ENCODE results near the gene GMDS.
"Not testable (repeated sequence)": the region's sequence is repeated elsewhere in the genome, so short reads cannot be mapped to it uniquely, and the experiment has no call there.

The GMDS gene

DNA sequence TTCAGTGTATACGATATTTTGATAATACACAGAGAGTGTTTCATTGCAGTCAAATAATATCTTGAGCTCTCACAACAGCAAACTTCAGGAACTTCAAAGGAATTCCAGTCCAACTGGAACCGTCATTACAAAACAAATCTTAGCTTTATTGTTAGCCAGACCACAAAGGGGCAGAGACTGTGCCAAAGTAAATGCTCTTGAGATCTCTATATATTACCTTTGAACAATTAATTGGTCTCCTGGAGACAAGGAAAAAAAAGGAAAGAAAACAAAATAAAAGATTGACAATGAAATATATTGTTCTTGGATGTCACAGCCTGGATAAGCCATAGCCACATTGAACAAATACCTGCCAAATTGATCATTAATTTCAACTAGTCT is 565.7 kb downstream of the GMDS start:
- no peak for DNase-seq (ENCODE audit: low read depth)

DNA sequence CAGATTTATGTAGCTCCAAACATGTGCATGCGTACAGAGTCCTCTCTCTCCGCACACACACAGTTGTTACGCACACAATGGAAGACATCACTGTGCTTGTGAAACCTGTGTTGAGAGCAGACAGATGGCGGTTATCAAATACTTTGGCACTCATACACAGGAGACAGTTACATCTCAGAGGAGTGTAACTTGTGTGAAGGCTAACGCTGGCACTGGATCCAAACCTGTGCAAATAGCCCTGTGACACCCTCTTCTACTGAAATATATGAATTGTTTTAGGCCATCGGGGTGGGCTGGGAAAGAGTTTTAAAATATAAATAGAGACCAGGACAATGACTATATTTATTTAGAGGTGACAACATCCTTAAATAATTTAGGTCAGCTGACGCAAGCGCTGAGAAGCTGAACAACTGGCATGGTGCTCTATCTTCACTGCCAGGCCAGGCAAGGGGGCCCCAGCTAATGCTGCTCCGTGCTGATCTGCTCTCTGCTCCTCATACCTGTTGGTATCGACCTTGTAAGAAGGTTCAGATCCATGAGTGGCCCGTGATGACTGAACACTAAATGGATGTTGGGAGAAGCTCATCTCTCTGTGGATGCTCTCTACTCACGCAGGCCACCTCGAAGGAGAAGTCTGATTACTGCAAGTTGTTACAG is 566.2 kb downstream of the GMDS start:
- no peak for DNase-seq (ENCODE audit: low read depth)

DNA sequence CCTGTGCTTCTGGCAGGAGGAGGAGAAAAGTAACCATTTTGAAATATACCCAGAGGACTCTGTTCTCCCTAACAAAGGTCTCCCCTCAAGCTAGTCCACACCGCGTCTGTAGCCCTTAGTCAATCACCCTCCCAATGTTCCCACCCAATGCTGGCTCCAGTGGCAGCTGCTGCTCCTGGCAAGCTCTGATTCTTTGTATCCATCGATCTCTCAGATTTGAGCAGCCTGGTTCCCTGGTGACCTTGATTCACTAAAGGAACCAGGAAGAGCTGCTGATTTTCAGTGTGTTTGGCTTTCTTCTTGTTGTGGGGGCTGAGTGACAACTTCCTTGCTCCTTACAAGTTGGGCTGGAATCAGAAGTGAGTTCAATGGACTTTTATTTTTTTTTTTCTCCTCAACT is 567.2 kb downstream of the GMDS start:
- no peak for DNase-seq (ENCODE audit: low read depth)

DNA sequence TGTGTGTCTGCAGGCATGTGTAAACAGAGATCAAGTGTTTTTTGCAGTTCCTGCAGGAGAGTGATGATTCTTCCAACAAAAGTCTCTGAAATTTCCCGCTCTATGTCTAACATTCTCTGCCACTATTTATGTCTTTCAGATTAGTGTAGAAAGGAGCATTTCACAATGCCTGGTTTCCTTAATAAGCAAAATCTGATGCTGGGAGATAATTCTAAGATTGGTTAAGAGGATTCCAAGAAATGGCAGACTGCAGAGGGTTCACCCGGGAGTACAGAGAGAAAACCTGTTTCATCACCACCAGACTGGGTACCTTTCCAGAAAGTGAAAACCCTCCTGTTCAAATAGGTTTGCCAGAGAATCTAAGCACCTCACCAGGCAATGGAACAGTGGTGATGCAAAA is 573.0 kb downstream of the GMDS start:
- no peak for DNase-seq (ENCODE audit: low read depth)

DNA sequence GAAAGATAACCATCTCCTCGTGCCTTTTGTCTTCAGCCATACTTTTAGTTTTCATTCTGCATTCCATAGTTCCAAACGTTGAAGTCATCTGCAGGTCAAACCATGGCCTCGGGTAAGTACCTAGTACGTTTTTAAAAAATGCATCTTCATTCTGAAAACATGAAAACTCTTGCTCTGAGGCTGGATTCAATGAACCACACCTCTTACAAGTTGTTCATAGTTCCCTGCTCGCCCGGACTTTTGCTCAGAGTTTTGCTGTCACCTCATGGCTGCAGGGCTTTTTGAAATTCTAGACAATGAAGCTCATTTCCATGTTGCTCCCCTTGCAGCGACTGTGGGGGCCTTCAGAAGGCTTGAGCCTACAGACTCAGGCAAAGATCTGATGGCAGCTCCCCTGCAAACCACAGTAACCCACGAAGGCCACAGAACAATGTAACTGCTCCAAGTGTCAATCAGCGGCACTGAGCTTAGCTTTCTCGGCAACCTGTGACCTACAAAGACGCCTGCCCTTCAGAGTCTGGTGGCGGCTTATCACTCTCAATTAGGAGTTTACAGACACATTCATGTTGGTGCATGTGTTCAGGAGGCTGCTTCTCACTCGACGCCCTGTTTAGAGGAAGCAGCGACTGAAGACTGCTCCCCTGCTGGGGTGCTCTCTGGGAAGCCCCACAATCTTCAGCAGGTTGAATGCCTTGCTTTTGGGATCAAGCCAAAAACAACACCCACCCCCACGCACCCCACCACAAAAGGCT is 574.5 kb downstream of the GMDS start:
- no peak for DNase-seq (ENCODE audit: low read depth)

DNA sequence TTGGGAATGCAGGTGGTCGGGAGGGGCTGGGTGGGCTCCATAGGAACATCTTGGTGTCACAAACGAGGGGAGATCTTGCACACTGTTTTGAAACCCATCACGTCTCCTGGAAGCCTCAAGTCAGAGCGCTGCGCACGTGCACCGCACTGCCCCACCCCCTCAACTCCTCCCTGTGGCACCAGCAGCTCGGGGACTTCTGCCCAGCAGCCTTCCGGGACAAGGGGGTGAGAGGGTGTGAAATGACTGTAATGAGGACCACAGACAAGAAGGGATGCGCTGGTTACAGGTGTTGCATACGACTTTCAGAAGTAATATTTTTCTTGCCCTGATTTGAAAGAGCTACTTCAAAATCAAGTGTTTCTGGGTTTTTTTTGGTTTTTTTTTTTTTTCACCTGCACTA is 575.4 kb downstream of the GMDS start:
- DNase-seq (ENCODE audit: low read depth), result no peak

DNA sequence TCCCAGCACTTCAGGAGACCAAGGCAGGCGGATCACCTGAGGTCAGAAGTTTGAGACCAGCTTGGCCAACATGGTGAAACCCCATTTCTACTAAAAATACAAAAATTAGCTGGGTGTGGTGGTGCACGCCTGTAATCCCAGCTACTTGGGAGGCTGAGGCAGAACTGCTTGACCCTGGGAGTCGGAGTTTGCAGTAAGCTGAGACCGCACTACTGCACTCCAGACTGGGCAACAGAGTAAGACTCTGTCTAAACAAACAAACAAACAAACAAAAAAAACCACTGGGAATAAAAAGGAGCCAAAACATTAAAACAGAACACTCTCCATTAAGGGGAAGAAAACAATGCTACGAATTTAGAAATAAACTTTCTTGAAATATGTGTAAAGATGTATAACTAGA is 576.9 kb downstream of the GMDS start:
- not testable (repeated sequence) for DNase-seq (ENCODE audit: low read depth)

DNA sequence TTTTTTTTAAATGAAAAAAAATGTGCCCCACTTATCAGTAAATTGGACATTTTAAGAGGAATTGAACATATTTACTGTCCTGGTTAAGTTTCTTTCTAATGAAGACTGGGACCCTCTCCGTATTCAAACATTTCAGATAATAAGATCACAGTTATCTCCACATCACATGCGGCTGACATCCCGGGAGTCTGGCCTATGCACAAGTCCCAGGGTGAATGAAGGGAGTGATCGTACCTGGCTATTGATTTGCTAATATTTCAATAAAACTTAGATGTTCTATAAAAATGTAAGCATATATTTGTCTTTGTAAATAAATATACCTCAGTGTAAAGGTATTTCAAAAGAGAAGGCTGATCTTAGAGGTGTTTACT is 577.6 kb downstream of the GMDS start:
- DNase-seq (ENCODE audit: low read depth), result no peak

DNA sequence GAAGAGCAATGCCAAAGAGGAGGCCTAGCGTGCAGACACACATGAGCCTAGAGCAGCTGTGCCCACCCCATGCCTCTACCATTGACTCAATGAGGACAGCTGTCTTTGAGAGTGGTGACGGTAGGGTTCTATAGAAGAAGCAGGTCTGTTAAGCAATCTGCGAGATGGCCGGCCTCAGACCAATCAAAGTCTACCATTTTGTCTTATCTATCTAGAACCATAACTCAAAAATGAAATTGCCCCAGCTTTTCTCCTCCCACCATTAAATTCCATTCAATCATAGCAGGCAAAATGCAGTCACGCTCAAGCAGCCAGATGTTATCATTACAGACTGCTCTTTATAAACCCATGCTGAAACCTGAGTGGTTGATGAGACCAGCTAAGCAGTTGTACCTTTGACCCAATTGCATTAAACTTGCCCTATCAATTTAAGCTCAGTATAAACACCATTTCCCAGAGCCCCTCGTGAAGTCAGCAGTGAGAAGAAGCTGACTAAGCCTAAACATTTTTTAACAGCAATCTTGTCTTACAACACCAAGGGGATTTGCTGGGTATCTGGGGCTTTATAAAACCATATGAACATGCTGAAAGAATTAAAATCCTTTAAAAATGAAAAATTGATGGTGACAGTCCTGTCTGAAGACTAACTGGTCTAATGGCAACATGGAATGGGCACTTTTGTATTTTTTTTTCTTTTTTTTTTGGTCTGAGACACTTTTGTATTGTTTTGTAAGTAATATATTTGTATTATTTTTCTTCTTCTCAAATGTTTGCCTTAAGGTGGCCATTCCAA is 578.2 kb downstream of the GMDS start:
- no peak for DNase-seq (ENCODE audit: low read depth)

DNA sequence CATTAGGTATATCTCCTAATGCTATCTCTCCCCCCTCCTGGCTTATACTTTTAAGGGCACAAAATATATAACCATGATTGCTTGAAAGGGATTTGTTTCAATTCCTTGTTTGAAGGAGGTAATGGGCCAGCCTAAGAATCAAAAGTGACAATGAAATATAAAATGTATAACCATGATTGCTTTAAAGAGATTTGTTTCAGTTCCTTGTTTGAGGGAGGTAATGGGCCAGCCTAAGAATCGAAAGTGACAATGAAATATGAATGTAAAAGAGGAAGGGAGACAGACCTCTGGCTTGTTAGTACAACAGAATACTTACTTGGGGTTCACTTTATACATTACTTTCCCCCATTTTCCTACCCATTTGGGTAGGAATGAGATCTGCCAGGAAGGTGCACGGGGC is 580.2 kb downstream of the GMDS start:
- no peak for DNase-seq (ENCODE audit: low read depth)

DNA sequence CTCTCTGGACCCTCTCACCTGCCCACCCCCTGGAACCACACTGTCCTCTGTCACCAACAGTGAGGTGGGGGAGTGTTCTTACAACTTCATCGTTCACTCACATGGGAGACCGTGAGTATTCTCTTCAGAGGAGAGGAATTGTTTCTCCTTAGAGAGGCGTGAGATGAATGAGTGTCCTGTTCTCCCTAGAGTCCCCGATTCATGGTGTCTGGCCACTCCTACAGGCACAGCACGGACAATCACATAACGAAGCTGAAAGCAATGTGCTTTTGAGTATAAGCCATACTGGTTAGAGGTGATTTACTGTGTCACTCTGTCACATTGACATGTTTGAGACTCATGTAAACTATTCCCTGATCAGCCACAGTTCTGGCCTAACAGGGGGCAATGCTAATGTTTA is 581.1 kb downstream of the GMDS start:
- DNase-seq (ENCODE audit: low read depth), result no peak

DNA sequence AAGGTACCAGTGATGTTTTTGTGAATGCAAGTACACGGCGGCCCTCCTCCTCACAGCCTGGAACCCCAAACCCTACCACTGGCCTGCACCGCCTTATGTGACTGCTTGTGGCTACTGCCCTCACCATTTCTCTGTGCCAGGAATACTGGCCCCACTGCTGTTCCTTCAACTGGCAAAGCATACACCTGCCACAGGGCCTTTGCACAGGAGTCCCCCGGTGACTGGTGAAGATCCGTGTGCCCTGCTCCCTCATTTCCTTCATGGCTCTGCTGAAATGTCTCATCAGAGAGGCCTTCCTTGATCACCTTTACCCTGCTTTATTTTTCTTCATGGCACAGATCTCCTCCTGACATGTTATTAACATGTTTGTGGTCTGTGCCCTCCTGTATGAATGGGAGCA is 581.9 kb downstream of the GMDS start:
- no peak for DNase-seq (ENCODE audit: low read depth)

DNA sequence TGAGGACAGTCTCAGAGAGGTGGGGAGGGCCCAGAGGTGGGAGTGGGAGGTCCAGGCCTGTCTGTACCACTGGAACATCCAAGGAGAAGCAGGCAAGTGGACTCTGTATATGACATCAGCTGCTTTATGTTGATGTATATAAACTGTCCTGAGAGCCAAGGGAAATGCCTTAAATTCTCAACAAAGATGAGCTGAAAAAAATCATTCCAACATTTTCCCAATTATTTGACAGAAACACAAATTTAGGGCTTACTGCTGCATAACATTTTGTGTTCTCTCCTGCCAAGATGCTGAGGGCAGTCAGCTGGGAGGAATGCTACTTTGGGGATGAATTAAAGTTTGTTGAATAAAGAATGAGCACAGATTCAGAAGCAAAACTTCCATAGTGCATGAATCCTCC is 582.9 kb downstream of the GMDS start:
- no peak for DNase-seq (ENCODE audit: low read depth)

DNA sequence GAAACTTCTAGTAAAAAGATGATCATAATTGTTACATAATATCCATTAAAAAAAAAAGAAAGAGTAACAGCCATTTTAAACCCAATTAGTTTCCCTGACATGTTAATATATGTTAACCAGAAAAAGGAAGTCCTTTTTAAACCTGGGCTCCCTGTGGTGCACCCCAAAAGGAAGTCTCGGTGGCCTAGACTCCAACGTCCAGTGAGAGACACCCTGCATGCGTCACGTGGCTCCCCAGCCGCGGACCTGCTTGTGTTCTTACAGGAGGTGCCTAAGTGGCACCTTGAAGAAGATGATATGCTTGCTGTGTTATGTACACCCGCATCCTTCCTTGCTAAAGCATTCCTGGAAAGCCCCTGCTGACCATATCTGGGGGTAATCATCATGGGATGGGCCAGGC is 585.6 kb downstream of the GMDS start:
- no peak for DNase-seq (ENCODE audit: low read depth)

DNA sequence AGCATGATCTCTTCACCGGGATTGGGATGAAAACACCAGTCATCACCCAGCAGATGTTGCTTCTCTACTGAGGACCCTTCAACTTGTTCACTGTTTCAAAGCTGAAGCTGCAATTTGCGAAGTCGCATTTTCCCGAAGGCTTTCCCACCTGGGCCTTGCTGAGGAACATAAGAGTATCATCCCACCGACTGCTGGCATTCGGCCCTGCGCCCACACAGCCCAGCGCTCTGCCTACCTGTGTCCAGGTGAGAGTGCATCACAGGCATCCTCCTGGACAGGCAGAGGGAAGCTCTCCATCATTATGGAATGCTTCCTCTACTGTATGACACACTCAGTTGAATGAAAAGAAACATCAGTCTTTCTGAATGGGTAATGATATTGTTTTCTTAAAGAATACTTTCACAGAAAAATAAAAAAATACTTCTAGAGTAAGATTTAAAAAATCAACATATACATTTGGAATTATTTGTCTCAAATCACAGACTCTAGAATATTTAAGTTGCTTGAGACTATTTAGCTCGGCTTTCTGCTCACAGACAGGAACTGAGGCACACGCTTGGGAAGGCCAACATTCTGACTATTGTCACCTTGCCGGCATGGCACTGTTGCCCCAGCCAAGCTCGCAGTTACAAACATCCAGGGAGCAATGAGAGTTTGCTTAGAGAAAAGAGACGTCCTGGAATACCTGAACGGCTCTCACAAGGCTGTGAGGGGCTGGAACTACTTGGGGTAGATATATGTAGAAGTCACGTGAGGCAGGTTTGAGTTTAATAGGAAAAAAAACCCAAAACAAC is 587.0 kb downstream of the GMDS start:
- no peak for DNase-seq (ENCODE audit: low read depth)

DNA sequence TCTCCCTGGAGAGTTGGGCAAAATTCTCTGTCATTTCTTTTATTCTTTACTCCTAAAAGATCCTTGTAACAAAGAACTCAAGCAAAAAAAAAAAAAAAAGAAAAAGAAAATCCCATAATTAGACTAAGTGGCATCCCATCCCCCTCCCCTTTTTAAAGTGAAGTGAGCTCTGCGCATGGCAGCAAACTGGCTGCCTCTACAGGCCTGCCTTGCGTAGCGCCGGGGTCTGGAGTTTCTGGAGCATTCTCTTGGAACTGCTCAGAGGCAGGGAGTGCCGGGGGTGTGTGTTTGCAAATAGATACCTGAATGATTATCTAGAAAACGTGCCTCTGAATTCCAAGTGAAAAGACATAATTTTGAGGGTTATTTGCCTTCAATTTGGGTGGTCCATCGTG is 587.6 kb downstream of the GMDS start:
- DNase-seq (ENCODE audit: low read depth), result no peak

DNA sequence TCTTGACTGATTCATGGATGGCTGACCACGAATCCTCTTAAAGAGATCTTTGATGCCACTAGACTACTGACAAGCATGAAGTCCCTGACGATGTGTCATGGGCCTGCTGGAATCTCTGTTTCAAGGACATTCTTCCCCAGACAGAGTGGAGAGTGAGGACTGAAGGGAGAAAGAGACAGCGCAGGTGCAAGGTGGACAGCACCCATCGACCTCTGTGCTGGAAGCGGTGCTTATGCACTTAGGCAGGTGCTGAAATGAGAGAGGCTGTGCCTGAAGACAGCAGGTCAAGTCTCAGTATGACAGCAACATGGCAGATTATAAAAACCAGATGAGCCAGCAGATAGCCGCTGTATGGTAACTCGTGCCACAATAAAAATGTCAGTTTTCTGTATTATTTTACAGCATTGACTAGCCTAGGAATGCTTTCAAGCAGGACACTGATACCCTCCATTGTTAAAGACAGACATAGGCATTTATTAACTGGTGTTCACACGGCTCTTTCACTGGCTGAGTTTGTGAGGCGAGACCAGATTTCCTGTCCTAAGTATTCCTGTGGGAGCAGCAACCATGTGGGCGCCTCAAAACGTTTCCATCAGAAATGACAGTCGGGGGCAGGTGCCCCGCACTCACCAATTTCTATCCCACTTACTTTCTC is 588.2 kb downstream of the GMDS start:
- no peak for DNase-seq (ENCODE audit: low read depth)

DNA sequence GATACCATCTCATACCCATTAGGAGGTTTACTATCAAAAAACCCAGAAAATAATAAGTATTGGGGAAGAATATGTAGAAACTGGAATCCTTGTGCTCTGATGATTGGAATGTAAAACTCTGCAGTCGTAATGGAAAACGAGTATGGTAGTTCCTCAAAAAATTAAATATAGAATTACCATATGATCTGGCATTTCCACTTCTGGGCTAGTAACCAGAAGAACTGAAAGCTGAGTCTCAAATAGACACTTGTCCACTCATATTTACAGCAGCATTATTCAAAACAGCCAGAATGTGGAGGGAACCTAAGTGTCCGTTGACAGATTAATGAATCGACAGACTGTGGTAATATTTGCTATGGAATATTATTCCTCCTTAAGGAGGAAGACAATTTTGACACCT is 591.4 kb downstream of the GMDS start:
- no peak for DNase-seq (ENCODE audit: low read depth)

DNA sequence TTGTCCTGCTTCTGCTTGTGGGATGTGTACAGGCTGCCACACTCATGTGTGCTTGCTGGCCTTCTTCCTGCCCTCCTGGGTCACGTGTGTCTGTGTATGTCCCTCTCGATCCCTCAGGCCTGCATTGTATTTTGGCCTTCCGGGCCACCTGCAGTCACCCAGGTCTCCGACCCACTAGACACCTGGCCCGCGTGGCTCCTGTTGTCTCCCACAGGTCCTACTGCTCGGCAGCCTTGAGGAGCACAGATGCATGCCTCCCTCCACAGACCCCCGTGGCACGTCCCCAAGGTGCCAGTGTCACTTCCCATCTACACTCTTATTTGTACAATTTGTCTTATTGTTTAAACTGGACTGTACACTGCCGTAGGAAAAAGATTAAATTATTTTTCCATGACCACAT is 592.6 kb downstream of the GMDS start:
- no peak for DNase-seq (ENCODE audit: low read depth)

DNA sequence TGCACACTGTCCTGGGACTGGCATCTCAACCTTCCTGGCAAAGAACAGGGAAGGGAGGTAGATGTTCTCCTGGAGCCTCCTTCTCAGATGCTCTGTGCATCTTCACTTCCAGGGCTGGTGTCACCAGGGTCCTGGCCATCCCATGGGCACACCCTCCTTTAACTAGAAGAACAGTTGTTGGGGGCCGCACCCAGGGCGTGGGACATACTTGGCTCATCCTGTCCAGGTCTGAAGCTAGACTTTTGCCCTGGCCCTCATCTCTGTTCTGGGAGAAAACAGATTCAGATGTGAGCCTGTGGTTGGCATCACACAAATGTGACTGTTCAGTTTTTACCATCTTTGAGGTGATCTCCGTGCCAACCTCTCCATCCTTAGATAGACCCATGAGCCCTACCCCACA is 594.0 kb downstream of the GMDS start:
- no peak for DNase-seq (ENCODE audit: low read depth)

DNA sequence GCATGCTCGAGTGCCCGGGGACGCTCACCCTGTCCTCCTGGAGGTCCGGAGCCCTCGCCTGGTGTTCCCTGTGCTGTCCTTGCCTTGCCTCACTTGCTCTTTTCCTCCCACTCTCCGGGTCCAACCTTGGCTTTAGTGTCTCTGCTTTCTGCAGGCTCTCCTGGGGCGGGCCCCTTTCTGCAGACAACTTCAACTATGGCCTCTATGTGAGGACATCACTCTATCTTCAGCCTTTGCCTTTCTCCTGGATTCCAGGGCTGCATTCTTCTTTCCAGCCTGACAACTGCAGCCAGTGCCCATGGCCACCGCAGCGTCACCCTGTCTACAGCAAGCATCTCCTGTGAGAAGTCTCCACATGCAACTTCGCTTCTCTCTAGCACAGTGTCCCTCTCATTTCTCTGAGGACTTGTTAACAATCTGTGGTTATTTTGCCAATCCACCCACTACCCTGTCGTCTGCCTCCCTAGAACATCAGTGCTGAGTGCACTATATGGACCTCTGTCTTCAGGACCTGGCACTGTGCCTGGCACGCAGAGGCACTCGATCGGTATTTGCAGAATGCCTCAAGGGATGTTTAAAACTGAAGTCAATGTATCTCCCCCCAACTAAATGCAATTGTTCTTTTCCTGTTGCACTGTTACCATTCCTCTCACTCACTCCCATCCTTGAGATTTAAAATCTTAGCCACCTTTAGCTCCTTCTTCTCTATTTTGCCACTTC is 599.8 kb downstream of the GMDS start:
- no peak for DNase-seq (ENCODE audit: low read depth)

Data from activated T-cell treated with anti-CD3 and anti-CD28 coated beads for 24 hours (primary cell).